ENCODE results near the gene PCCA.

- TF ChIP-seq CTCF (IDR thresholded peaks at IDR 0.05) (no peak), EZH2 (IDR thresholded peaks at IDR 0.05; ENCODE audit: borderline replicate concordance, insufficient read depth, low read depth, low read length, poor library complexity, severe bottlenecking) (no peak)
Observed at GRCh38 chr13:100497389-100497788, 408.5 kb downstream of the PCCA start.
